ENCODE data around the gene CREBRF. TPM values are rescaled to one million over a fixed set of nuclear protein-coding genes. Genes with fewer than 3 reads are reported as not detected.

CREBRF gene
- total and polyA plus RNA-seq, 2 of the 8 experiments (the other 6 are each of a cell fraction or from before 2014, with no cell fraction given) = 1.2 to 4.7 TPM

- POLR2A ChIA-PET (ENCODE audit: partially characterized antibody) = no interaction called here
- H4K91ac ChIP-seq (replicated peaks; ENCODE audit: insufficient read length, low read length) = no peak overlapping the region
- CTCF ChIA-PET (ENCODE audit: partially characterized antibody) = interaction anchor here (1.0 to 2.1 kb wide), 4 partner anchors 12 to 319 kb away, joined by 3 to 7 read pairs (median 4); no protein-coding TSS in a partner anchor
- no peak overlapping the region for H4K5ac ChIP-seq (ENCODE audit: insufficient read length, low read depth, low read length)
- H3K79me1 ChIP-seq (ENCODE audit: low read depth, low read length) = peaks cover 6% of the 10 kb centered on the region
- H2BK20ac ChIP-seq (ENCODE audit: low read length) = no peak overlapping the region
- H3K23ac ChIP-seq (ENCODE audit: insufficient read length) = no peak overlapping the region
- peaks cover 3 to 7% of the 10 kb centered on the region in 2 experiments; a peak in 2 of 4 replicates for H3K79me2 ChIP-seq (ENCODE audit: control insufficient read depth in 1 of 2, insufficient read depth in 2 of 2, low read length in 2 of 2)
- H2AFZ ChIP-seq (ENCODE audit: low read length) = no peak overlapping the region
- H3K4me1 ChIP-seq (replicated peaks in 1 of 4; ENCODE audit: control insufficient read depth in 3 of 4, insufficient read depth in 4 of 4, low read length in 3 of 4) = peaks cover 2 to 5% (median 3%) of the 10 kb centered on the region in 4 experiments; a peak in 4 of 7 replicates
- peaks cover 0 to 5% (median 1%) of the 10 kb centered on the region in 4 experiments; a peak in 2 of 8 replicates for H3K36me3 ChIP-seq (ENCODE audit: control insufficient read depth in 2 of 4, insufficient read depth in 4 of 4, low read length in 3 of 4)
- 94% methylated on average over 3 of the region's 3 CpGs; no CpG with 5 or more reads in 1 of the 2 experiments for WGBS, 2 experiments (ENCODE audit: extremely low coverage in 1 of 2, insufficient coverage in 1 of 2, insufficient read length in 1 of 2, insufficient replicate concordance in 2 of 2, low coverage in 1 of 2, low lambda C conversion rate in 2 of 2, missing lambda C conversion rate in 1 of 2)
- no peaks in the 10 kb centered on the region for H3K27me3 ChIP-seq (replicated peaks in 1 of 4; ENCODE audit: control insufficient read depth in 3 of 4, extremely low read depth in 1 of 4, insufficient read depth in 3 of 4, low read length in 3 of 4)
- peaks cover 1 to 8% of the 10 kb centered on the region in 2 experiments for H4K20me1 ChIP-seq (replicated peaks in 1 of 2; ENCODE audit: control insufficient read depth in 1 of 2, insufficient read depth in 2 of 2, low read length in 2 of 2)
- H2BK5ac ChIP-seq (ENCODE audit: low read depth, low read length) = no peak overlapping the region
- H3K56ac ChIP-seq (replicated peaks; ENCODE audit: insufficient read length, low read depth, low read length) = no peak overlapping the region
- no peak overlapping the region for H3K27ac ChIP-seq (ENCODE audit: low read depth, low read length)
- H3K4me3 ChIP-seq (ENCODE audit: extremely low read depth in 1 of 4, insufficient read depth in 2 of 4, low read depth in 3 of 4, low read length in 4 of 4) = no peak overlapping the region
- no peak overlapping the region for H2BK120ac ChIP-seq (replicated peaks; ENCODE audit: low read depth, low read length)
- FAIRE-seq (no peak), DNase-seq (ENCODE audit: low read depth in 1 of 2, low spot score in 2 of 2) (no peak)
- no peak overlapping the region for H4K8ac ChIP-seq (ENCODE audit: extremely low read depth, insufficient read depth, low read length)
- no peak overlapping the region for H3K18ac ChIP-seq (ENCODE audit: extremely low read depth, low read length)
- H2BK15ac ChIP-seq (ENCODE audit: low read length) = no peak overlapping the region
- no peaks in the 10 kb centered on the region for H3K23me2 ChIP-seq (ENCODE audit: low read depth, low read length)
- no peak overlapping the region for H2AK5ac ChIP-seq (ENCODE audit: low read depth, low read length)
- H3K4ac ChIP-seq (replicated peaks; ENCODE audit: insufficient read length, low read depth, low read length) = no peak overlapping the region
- H3K4me2 ChIP-seq (ENCODE audit: insufficient read depth in 1 of 2, low read depth in 2 of 2, low read length in 2 of 2) = no peak overlapping the region
- no peak overlapping the region for H3K14ac ChIP-seq (ENCODE audit: insufficient read length)
- no peak overlapping the region for H2BK12ac ChIP-seq (ENCODE audit: low read depth, low read length)
- no peak overlapping the region for H3K9ac ChIP-seq (replicated peaks in 1 of 4; ENCODE audit: extremely low read depth in 1 of 4, low read depth in 3 of 4, low read length in 3 of 4)
- no peaks in the 10 kb centered on the region for H3K9me3 ChIP-seq (ENCODE audit: insufficient read depth in 2 of 2, low read depth in 1 of 2, low read length in 1 of 2)
- TF ChIP-seq CBX5 (IDR thresholded peaks at IDR 0.05; ENCODE audit: low read depth, low read length) (no peak), EGR1 (IDR thresholded peaks at IDR 0.05; ENCODE audit: borderline replicate concordance, low read depth, low read length) (no peak), ZNF274 (IDR thresholded peaks at IDR 0.05; ENCODE audit: borderline replicate concordance, extremely low read depth, low read length) (no peak), EZH2 (IDR thresholded peaks at IDR 0.05; ENCODE audit: low read depth, low read length, severe bottlenecking) (no peak), BACH1 (IDR thresholded peaks at IDR 0.05; ENCODE audit: low read length) (no peak), CTBP2 (IDR thresholded peaks at IDR 0.05; ENCODE audit: borderline replicate concordance, insufficient read depth, insufficient read length, low read length) (no peak), HDAC6 (IDR thresholded peaks at IDR 0.05; ENCODE audit: low read depth, low read length) (no peak), SRF (IDR thresholded peaks at IDR 0.05; ENCODE audit: low read depth, low read length) (no peak), BCL11A (IDR thresholded peaks at IDR 0.05; ENCODE audit: low read depth in 2 of 2, low read length in 2 of 2) (no peak), YY1 (IDR thresholded peaks at IDR 0.05; ENCODE audit: low read depth, low read length) (no peak), CBX8 (IDR thresholded peaks at IDR 0.05; ENCODE audit: borderline replicate concordance, low read depth, low read length) (no peak), CHD1 (IDR thresholded peaks at IDR 0.05; ENCODE audit: low read depth, low read length) (no peak), HDAC2 (IDR thresholded peaks at IDR 0.05; ENCODE audit: borderline replicate concordance in 1 of 2, low read depth in 2 of 2, low read length in 2 of 2) (no peak)
- TF ChIP-seq, protein P1, sequence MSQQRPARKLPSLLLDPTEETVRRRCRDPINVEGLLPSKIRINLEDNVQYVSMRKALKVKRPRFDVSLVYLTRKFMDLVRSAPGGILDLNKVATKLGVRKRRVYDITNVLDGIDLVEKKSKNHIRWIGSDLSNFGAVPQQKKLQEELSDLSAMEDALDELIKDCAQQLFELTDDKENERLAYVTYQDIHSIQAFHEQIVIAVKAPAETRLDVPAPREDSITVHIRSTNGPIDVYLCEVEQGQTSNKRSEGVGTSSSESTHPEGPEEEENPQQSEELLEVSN (IDR thresholded peaks at IDR 0.05) = no peak
These were observed 23.4 kb upstream of the CREBRF start for GRCh38 chr5:173032730-173033129.

Data from H1 (cell line).